ENCODE measurements around the gene GNAQ. TPM values are rescaled to one million over a fixed set of nuclear protein-coding genes. Genes with fewer than 3 reads are reported as not detected.

GNAQ gene
- total RNA-seq, 1 experiment from 2014 or later = 28.7 TPM

- CTCF ChIA-PET = interaction anchor here (1.3 kb wide), 1 partner anchor 14 kb away, joined by 3 read pairs; no protein-coding TSS in a partner anchor
- RAD21 ChIA-PET (ENCODE audit: low non-redundant PET in 1 of 2, low total read pairs in 2 of 2, uncharacterized antibody in 2 of 2, unreplicated experiment in 2 of 2) = no interaction called here
- TF ChIP-seq EGR1 (IDR thresholded peaks at IDR 0.05; ENCODE audit: low read depth) (no peak), ZNF274 (IDR thresholded peaks at IDR 0.05; ENCODE audit: low read depth, low read length) (no peak), EZH2phosphoT487 (IDR thresholded peaks at IDR 0.05; ENCODE audit: borderline replicate concordance) (no peak), SRF (IDR thresholded peaks at IDR 0.05; ENCODE audit: low read depth) (no peak), TCF7L2 (IDR thresholded peaks at IDR 0.05; ENCODE audit: borderline replicate concordance, extremely low read depth, insufficient read depth, insufficient read length) (no peak), ELF1 (IDR thresholded peaks at IDR 0.05; ENCODE audit: borderline replicate concordance, low read depth) (no peak), EZH2 (IDR thresholded peaks at IDR 0.05) (no peak)
- Histone ChIP-seq H3K36me3 (ENCODE audit: control insufficient read depth in 1 of 2, insufficient read depth in 2 of 2, low read length in 2 of 2) (no peaks in the 10 kb centered on the region), H3K9ac (ENCODE audit: low read length) (no peak overlapping the region), H3K9me2 (ENCODE audit: insufficient read depth) (no peaks in the 10 kb centered on the region), H3K4me1 (ENCODE audit: control insufficient read depth in 1 of 2, insufficient read depth in 2 of 2, low read length in 2 of 2) (no peaks in the 10 kb centered on the region), H3K27me3 (ENCODE audit: insufficient read depth, low read length) (peaks cover 10% of the 10 kb centered on the region; the same call in 1 of the 2 replicates), H3K27ac (ENCODE audit: low read depth, low read length) (no peak overlapping the region), H2AFZ (ENCODE audit: low read depth, low read length, poor library complexity, severe bottlenecking) (no peak overlapping the region), H3K4me3 (replicated peaks in 1 of 2; ENCODE audit: low read depth in 1 of 2, low read length in 2 of 2) (no peak overlapping the region), H3K4me2 (ENCODE audit: low read length) (no peak overlapping the region), H3K9me3 (ENCODE audit: control insufficient read depth in 1 of 2, insufficient read depth in 1 of 2, low read depth in 1 of 2, low read length in 2 of 2) (no peaks in the 10 kb centered on the region), H3K79me2 (ENCODE audit: insufficient read depth, low read length) (no peaks in the 10 kb centered on the region), H4K20me1 (ENCODE audit: insufficient read depth) (no peaks in the 10 kb centered on the region)
- intact Hi-C loops (cut with micrococcal nuclease) = loop anchor here (5.0 kb wide), 1 partner anchor 48 kb away; no protein-coding TSS in a partner anchor
- no peak for DNase-seq (ENCODE audit: low read depth, low spot score)
- POLR2A ChIA-PET = no interaction called here
- no TSS peak for BruUV-seq (replicated peaks)
- no peak for ATAC-seq
Measured at GRCh38 chr9:78049484-78049883, 17.9 kb upstream of the GNAQ start.

DNA sequence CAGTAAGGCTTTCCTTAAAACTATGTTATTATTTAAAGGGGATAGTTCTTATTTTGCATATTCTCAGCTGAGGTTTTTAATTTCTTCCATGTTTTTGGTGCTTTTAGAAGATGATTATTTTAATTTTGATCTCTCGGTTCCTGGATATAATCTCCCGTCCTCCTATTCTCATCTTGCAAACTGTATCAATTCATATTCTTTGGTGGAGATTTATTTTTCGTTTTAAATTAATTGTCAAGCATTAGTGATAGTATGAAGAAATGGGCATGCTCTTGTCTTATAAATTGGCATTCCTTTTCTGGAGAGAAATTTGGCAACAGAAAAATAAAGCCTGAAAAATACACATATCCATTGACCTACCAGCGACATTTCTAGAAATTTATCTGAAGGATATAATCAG is 15.5 kb upstream of the GNAQ start:
- Histone ChIP-seq H3K36me3 (ENCODE audit: control insufficient read depth in 1 of 2, insufficient read depth in 2 of 2, low read length in 2 of 2) (no peaks in the 10 kb centered on the region), H3K9ac (ENCODE audit: low read length) (no peak overlapping the region), H3K4me3 (replicated peaks in 1 of 2; ENCODE audit: low read depth in 1 of 2, low read length in 2 of 2) (no peak overlapping the region), H3K27ac (ENCODE audit: low read depth, low read length) (no peak overlapping the region), H2AFZ (ENCODE audit: low read depth, low read length, poor library complexity, severe bottlenecking) (no peak overlapping the region), H3K4me2 (ENCODE audit: low read length) (no peak overlapping the region), H3K9me2 (ENCODE audit: insufficient read depth) (no peaks in the 10 kb centered on the region), H3K27me3 (ENCODE audit: insufficient read depth, low read length) (peaks cover 10% of the 10 kb centered on the region; the same call in 1 of the 2 replicates), H3K79me2 (ENCODE audit: insufficient read depth, low read length) (no peaks in the 10 kb centered on the region), H3K4me1 (ENCODE audit: control insufficient read depth in 1 of 2, insufficient read depth in 2 of 2, low read length in 2 of 2) (no peaks in the 10 kb centered on the region), H3K9me3 (ENCODE audit: control insufficient read depth in 1 of 2, insufficient read depth in 1 of 2, low read depth in 1 of 2, low read length in 2 of 2) (no peaks in the 10 kb centered on the region), H4K20me1 (ENCODE audit: insufficient read depth) (no peaks in the 10 kb centered on the region)
- ChIA-PET POLR2A (no interaction called here), RAD21 (ENCODE audit: low non-redundant PET in 1 of 2, low total read pairs in 2 of 2, uncharacterized antibody in 2 of 2, unreplicated experiment in 2 of 2) (no interaction called here), CTCF (interaction anchor here (1.2 to 3.3 kb wide), 2 partner anchors 12 kb away, joined by 3 to 21 read pairs; no protein-coding TSS in a partner anchor)
- no peak for DNase-seq (ENCODE audit: low read depth, low spot score)
- ATAC-seq = no peak
- intact Hi-C loops (cut with micrococcal nuclease) = loop anchor here (5.0 kb wide), 1 partner anchor 50 kb away; no protein-coding TSS in a partner anchor
- no TSS peak for BruUV-seq (replicated peaks)
- TF ChIP-seq TCF7L2 (IDR thresholded peaks at IDR 0.05; ENCODE audit: borderline replicate concordance, extremely low read depth, insufficient read depth, insufficient read length) (no peak), CTCF (IDR thresholded peaks at IDR 0.05 in 2 of 3, conservative IDR thresholded peaks at IDR 0.05 in 1 of 3; ENCODE audit: borderline replicate concordance in 1 of 3, insufficient read depth in 1 of 3, low read depth in 2 of 3, low read length in 2 of 3) (no peak), ZFX (IDR thresholded peaks at IDR 0.05) (no peak), ZBTB33 (IDR thresholded peaks at IDR 0.05; ENCODE audit: extremely low read depth, insufficient replicate concordance, low read length) (no peak), RAD21 (IDR thresholded peaks at IDR 0.05; ENCODE audit: low read depth) (no peak), EGR1 (IDR thresholded peaks at IDR 0.05; ENCODE audit: low read depth) (no peak), EZH2phosphoT487 (IDR thresholded peaks at IDR 0.05; ENCODE audit: borderline replicate concordance) (no peak)
